ENCODE data around the gene MAP3K6. TPM values are rescaled to one million over a fixed set of nuclear protein-coding genes. Genes with fewer than 3 reads are reported as not detected.

The MAP3K6 gene
- total RNA-seq, 2 donors from 2014 or later = 3.3 to 4.9 TPM

GRCh38 chr1:27402349-27402754, 35.6 kb upstream of the MAP3K6 start:
- ATAC-seq (peak; percentile 27), DNase-seq (no peak)
- no peak overlapping the region for H3K4me3 Mint-ChIP-seq
- no peaks in the 10 kb centered on the region for H3K36me3 Mint-ChIP-seq (ENCODE audit: low read depth)
- no peaks in the 10 kb centered on the region for H3K27me3 Mint-ChIP-seq
- H3K27ac Mint-ChIP-seq = peak overlapping the region; percentile 8
- H3K4me1 Mint-ChIP-seq = peaks cover 7% of the 10 kb centered on the region
- H3K9me3 ChIP-seq (ENCODE audit: control insufficient read depth, low read length, poor library complexity, severe bottlenecking) = no peaks in the 10 kb centered on the region

- H3K9me3 ChIP-seq (ENCODE audit: control insufficient read depth, low read length, poor library complexity, severe bottlenecking) = no peaks in the 10 kb centered on the region
- no peak overlapping the region for H3K4me3 Mint-ChIP-seq
- no peak overlapping the region for H3K27ac Mint-ChIP-seq
- no peaks in the 10 kb centered on the region for H3K27me3 Mint-ChIP-seq
- H3K36me3 Mint-ChIP-seq (ENCODE audit: low read depth) = no peaks in the 10 kb centered on the region
- no peak for ATAC-seq
- H3K4me1 Mint-ChIP-seq = peaks cover 7% of the 10 kb centered on the region
- no peak for DNase-seq
Observed at GRCh38 chr1:27400963-27401341, 34.2 kb upstream of the MAP3K6 start.

- no peak overlapping the region for H3K27ac Mint-ChIP-seq
- peaks cover 7% of the 10 kb centered on the region for H3K4me1 Mint-ChIP-seq
- DNase-seq (no peak), ATAC-seq (no peak)
- H3K36me3 Mint-ChIP-seq (ENCODE audit: low read depth) = no peaks in the 10 kb centered on the region
- H3K9me3 ChIP-seq (ENCODE audit: control insufficient read depth, low read length, poor library complexity, severe bottlenecking) = no peaks in the 10 kb centered on the region
- H3K4me3 Mint-ChIP-seq = no peak overlapping the region
- no peaks in the 10 kb centered on the region for H3K27me3 Mint-ChIP-seq
Observed at GRCh38 chr1:27400082-27400962, 33.6 kb upstream of the MAP3K6 start.

GRCh38 chr1:27399251-27400025, 32.7 kb upstream of the MAP3K6 start:
- peak overlapping the region; percentile 60 for H3K27ac Mint-ChIP-seq
- DNase-seq = no peak

DNA sequence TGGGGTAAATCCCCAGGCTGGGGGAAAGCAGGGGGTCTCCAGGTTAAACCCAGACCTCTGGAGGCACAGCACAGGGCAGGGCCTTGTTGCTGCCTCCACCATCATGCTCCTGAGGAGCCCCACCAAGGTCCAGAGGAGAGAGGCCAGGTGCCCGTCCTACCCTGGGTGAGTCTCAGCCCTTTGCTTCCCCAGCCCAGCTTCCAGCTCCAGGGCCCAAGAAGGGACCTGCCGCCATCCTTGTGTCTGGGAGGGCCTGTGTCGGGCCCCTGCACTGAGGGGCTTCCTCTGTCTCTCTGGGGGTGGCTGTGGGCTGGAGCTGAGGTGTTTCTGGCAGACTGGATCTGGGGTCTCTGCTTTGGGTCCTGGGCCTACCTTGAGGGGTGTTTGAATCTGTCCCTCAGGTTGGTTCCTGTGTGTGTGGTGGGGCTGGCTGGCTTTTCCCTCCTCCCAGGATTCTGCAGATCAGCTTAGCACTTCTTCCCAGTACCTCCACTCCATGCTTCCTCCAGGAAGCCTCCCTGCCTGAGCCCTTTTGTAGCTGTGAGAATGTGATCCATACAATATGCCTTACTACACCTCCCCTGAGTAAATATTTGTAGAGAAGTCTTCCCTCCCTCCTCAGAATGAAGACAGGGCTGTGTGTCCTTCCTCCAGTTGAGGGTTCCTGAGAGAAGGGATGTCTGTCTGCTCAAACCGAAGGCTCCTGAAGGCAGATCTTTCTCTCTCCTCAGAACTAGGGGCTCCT, 31.8 kb upstream of the MAP3K6 start:
- Mint-ChIP-seq H3K4me1 (peaks cover 9% of the 10 kb centered on the region), H3K4me3 (no peak overlapping the region), H3K36me3 (ENCODE audit: low read depth) (no peaks in the 10 kb centered on the region), H3K27ac (peak overlapping the region; percentile 60), H3K27me3 (no peaks in the 10 kb centered on the region)
- no peaks in the 10 kb centered on the region for H3K9me3 ChIP-seq (ENCODE audit: control insufficient read depth, low read length, poor library complexity, severe bottlenecking)
- no peak for ATAC-seq
- no peak for DNase-seq

More at GRCh38 chr1:27399251-27400025, 32.7 kb upstream of the MAP3K6 start:
- no peaks in the 10 kb centered on the region for H3K27me3 Mint-ChIP-seq
- ATAC-seq = no peak
- no peaks in the 10 kb centered on the region for H3K9me3 ChIP-seq (ENCODE audit: control insufficient read depth, low read length, poor library complexity, severe bottlenecking)
- H3K4me3 Mint-ChIP-seq = no peak overlapping the region
- peaks cover 12% of the 10 kb centered on the region for H3K4me1 Mint-ChIP-seq
- H3K36me3 Mint-ChIP-seq (ENCODE audit: low read depth) = no peaks in the 10 kb centered on the region

DNA sequence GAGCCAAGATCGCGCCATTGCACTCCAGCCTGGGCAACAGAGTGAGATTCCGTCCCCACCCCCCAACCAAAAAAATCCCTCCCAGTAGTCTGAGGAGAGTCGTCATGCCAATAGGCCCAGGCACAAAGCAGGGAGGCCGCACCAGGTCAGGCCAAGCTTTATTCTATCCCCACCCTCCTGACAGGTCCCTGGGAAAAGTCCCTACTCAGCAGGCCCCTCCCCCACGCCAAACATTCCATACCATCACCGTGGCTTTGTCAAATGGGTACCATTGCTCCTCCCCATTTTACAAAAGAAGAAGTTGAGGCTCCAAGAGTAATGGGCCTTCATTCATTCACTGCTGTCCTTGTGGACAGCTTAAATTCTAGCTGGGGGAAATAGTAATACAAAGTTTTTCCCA, 31.0 kb upstream of the MAP3K6 start:
- Mint-ChIP-seq H3K36me3 (ENCODE audit: low read depth) (no peaks in the 10 kb centered on the region), H3K4me1 (peaks cover 11% of the 10 kb centered on the region), H3K27ac (no peak overlapping the region)

DNA sequence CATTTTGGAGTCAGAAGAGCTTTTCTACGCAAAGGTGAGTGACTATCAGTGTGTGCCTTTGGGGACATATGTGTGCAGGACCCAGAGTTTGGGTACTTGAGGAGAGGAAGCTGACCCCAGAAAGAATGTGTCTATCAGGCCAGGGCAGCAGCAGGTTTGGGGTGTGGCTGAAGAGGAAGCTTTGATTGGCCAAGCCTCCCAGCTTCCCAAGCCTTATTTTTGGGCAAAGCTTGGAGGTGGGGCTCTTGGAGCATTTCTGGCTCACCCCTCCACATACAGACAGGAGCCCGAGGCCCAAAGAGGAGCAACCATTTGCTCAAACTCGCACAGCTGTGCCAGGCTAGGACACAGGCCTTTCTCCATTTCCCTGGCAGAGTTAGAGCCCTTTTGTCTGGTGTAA, 30.3 kb upstream of the MAP3K6 start:
- H3K27me3 Mint-ChIP-seq = no peaks in the 10 kb centered on the region
- H3K36me3 Mint-ChIP-seq (ENCODE audit: low read depth) = no peaks in the 10 kb centered on the region
- H3K27ac Mint-ChIP-seq = no peak overlapping the region
- ATAC-seq (no peak), DNase-seq (no peak)
- no peaks in the 10 kb centered on the region for H3K9me3 ChIP-seq (ENCODE audit: control insufficient read depth, low read length, poor library complexity, severe bottlenecking)
- H3K4me1 Mint-ChIP-seq = peaks cover 15% of the 10 kb centered on the region
- H3K4me3 Mint-ChIP-seq = no peak overlapping the region

More for the DNA sequence above, 31.0 kb upstream of the MAP3K6 start:
- Mint-ChIP-seq H3K4me3 (no peak overlapping the region), H3K27me3 (no peaks in the 10 kb centered on the region)
- ATAC-seq (no peak), DNase-seq (no peak)
- no peaks in the 10 kb centered on the region for H3K9me3 ChIP-seq (ENCODE audit: control insufficient read depth, low read length, poor library complexity, severe bottlenecking)

DNA sequence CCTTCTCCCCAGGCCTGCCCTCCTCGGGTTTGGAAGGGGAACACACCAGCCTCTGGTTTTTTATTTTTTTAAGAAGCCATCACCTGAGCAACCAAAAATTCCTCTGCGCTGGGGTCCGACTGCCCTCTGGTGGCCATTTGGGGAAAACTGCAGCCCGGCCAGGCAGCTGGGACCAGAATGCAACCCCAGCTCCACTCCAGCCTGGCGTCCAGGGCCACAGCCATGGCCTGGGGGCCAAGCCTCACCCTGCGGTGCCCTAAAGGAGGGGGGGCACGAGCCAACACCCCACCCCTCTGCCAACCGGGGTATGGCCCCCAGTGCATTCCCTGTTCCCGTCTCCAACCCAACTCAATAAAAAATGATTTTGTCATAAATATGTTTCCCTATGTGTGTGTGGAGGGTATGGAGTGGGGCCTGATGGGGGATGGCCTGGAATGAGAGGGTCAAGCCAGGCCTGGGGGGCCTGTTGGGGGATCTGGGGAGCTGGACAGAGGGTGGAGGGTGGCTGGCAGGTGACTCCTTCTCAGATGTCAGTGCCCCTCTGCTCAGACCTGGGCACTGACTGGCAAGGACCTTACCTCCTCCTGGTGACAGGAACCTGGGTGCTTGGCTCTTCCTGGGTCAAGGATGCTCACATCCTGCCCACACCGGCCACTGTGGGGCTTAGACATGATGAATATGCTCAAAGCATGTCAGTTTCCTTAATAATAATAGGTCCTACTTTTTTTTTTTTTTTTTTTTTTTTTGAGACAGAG, 28.9 kb upstream of the MAP3K6 start:
- Mint-ChIP-seq H3K36me3 (ENCODE audit: low read depth) (no peaks in the 10 kb centered on the region), H3K27me3 (no peaks in the 10 kb centered on the region), H3K4me1 (peaks cover 19% of the 10 kb centered on the region), H3K4me3 (no peak overlapping the region), H3K27ac (peak overlapping the region; percentile 86)
- H3K9me3 ChIP-seq (ENCODE audit: control insufficient read depth, low read length, poor library complexity, severe bottlenecking) = no peaks in the 10 kb centered on the region
- peak; percentile 58 to 76 (median 71) for DNase-seq
- ATAC-seq = peak; percentile 51

DNA sequence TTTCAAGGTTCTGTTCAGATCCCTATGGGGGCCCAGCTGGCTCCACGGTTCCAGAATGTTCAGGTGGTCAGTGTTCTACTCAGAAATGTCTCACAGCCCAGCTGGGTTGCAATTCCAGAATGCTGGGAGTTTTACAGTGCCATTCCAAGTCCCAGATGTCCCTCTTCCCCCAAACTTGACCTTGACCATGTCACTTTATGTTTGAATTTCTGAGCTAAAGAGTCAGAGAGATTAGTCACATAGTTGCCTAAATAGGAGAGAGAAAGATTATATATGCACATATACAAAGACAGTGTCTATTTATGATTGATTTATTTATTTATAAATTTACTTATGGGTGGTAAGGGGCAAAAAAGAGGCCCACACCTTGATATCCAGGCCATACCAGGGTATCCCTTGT, 28.2 kb upstream of the MAP3K6 start:
- H3K9me3 ChIP-seq (ENCODE audit: control insufficient read depth, low read length, poor library complexity, severe bottlenecking) = no peaks in the 10 kb centered on the region
- ATAC-seq (no peak), DNase-seq (no peak)
- Mint-ChIP-seq H3K27ac (peak overlapping the region; percentile 86), H3K4me1 (peaks cover 17% of the 10 kb centered on the region), H3K27me3 (no peaks in the 10 kb centered on the region), H3K4me3 (no peak overlapping the region), H3K36me3 (ENCODE audit: low read depth) (no peaks in the 10 kb centered on the region)

DNA sequence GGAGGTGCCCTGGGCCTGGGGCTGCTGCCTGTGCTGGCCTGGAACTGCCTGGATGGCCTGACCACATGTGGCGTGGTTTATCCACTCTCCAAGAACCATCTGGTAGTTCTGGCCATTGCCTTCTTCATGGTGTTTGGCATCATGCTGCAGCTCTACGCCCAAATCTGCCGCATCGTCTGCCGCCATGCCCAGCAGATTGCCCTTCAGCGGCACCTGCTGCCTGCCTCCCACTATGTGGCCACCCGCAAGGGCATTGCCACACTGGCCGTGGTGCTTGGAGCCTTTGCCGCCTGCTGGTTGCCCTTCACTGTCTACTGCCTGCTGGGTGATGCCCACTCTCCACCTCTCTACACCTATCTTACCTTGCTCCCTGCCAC, 27.5 kb upstream of the MAP3K6 start:
- Mint-ChIP-seq H3K36me3 (ENCODE audit: low read depth) (no peaks in the 10 kb centered on the region), H3K4me3 (no peak overlapping the region), H3K4me1 (peaks cover 17% of the 10 kb centered on the region), H3K27me3 (no peaks in the 10 kb centered on the region), H3K27ac (peak overlapping the region; percentile 90)
- ATAC-seq (no peak), DNase-seq (no peak)
- H3K9me3 ChIP-seq (ENCODE audit: control insufficient read depth, low read length, poor library complexity, severe bottlenecking) = no peaks in the 10 kb centered on the region

- no peaks in the 10 kb centered on the region for H3K9me3 ChIP-seq (ENCODE audit: control insufficient read depth, low read length, poor library complexity, severe bottlenecking)
- Mint-ChIP-seq H3K27me3 (no peaks in the 10 kb centered on the region), H3K27ac (peak overlapping the region; percentile 90), H3K4me1 (peaks cover 17% of the 10 kb centered on the region), H3K4me3 (peak overlapping the region; percentile 59), H3K36me3 (ENCODE audit: low read depth) (no peaks in the 10 kb centered on the region)
- ATAC-seq (no peak), DNase-seq (no peak)
Observed at GRCh38 chr1:27393641-27394281, 27.0 kb upstream of the MAP3K6 start.
